Measurements from ENCODE around the gene NXPH3.

Gene NXPH3

GRCh38 chr17:49575679-49576087 is at the start of gene NXPH3:
NXPH3 (plus strand) TSS chr17:49575871; CDS start chr17:49576220, 349 bp downstream.
- peak within 1 kb of the TSS in 1 of 2 donors; percentile 63 for H3K27ac Mint-ChIP-seq
- H3K27me3 Mint-ChIP-seq, result peaks cover 88% of the 10 kb centered on the region
- peaks cover 42% of the 10 kb centered on the region for H3K4me1 Mint-ChIP-seq

GRCh38 chr17:49527927-49528651 is 47.6 kb upstream of the NXPH3 start:
- peak overlapping the region in 1 of 2 donors; percentile 2 for H3K27ac Mint-ChIP-seq
- peaks cover 14% of the 10 kb centered on the region for H3K4me1 Mint-ChIP-seq
- ATAC-seq (no peak), DNase-seq (no peak)
- H3K27me3 Mint-ChIP-seq, result peaks cover 19% of the 10 kb centered on the region
- no peak overlapping the region for H3K4me3 Mint-ChIP-seq
- no peaks in the 10 kb centered on the region for H3K9me3 Mint-ChIP-seq

More at GRCh38 chr17:49575679-49576087, at the start of gene NXPH3:
- Mint-ChIP-seq H3K9me3 (no peaks in the 10 kb centered on the region), H3K4me3 (peak within 1 kb of the TSS; percentile 81 to 87)
- peak; percentile 76 for ATAC-seq
- DNase-seq, result peak; percentile 74 to 82

- Mint-ChIP-seq H3K27me3 (peaks cover 22% of the 10 kb centered on the region), H3K27ac (no peak overlapping the region), H3K9me3 (no peaks in the 10 kb centered on the region), H3K4me3 (no peak overlapping the region), H3K4me1 (peaks cover 5% of the 10 kb centered on the region)
- DNase-seq (no peak), ATAC-seq (no peak)
Measured at GRCh38 chr17:49528966-49529365, 46.7 kb upstream of the NXPH3 start.

- Mint-ChIP-seq H3K4me3 (no peak overlapping the region), H3K27ac (no peak overlapping the region), H3K9me3 (no peaks in the 10 kb centered on the region), H3K27me3 (peaks cover 22% of the 10 kb centered on the region), H3K4me1 (no peaks in the 10 kb centered on the region)
- DNase-seq (no peak), ATAC-seq (no peak)
Measured at GRCh38 chr17:49530118-49530517, 45.6 kb upstream of the NXPH3 start.

- Mint-ChIP-seq H3K27me3 (peaks cover 9% of the 10 kb centered on the region), H3K4me1 (no peaks in the 10 kb centered on the region)
Measured at GRCh38 chr17:49543860-49544259, 31.8 kb upstream of the NXPH3 start.

GRCh38 chr17:49545007-49545660 is 30.5 kb upstream of the NXPH3 start:
- DNase-seq (no peak), ATAC-seq (no peak)
- peaks cover 9 to 16% of the 10 kb centered on the region in 2 donors for H3K9me3 Mint-ChIP-seq
- H3K27ac Mint-ChIP-seq, result no peak overlapping the region
- peaks cover 9% of the 10 kb centered on the region for H3K27me3 Mint-ChIP-seq
- H3K4me1 Mint-ChIP-seq, result no peaks in the 10 kb centered on the region
- no peak overlapping the region for H3K4me3 Mint-ChIP-seq

More at GRCh38 chr17:49543860-49544259, 31.8 kb upstream of the NXPH3 start:
- ATAC-seq (no peak), DNase-seq (no peak)
- H3K4me3 Mint-ChIP-seq, result no peak overlapping the region
- H3K27ac Mint-ChIP-seq, result no peak overlapping the region
- peaks cover 9 to 16% of the 10 kb centered on the region in 2 donors for H3K9me3 Mint-ChIP-seq

GRCh38 chr17:49545806-49546545 is 29.7 kb upstream of the NXPH3 start:
- Mint-ChIP-seq H3K27ac (peak overlapping the region in 1 of 2 donors; percentile 43), H3K4me3 (no peak overlapping the region), H3K9me3 (peaks cover 9 to 16% of the 10 kb centered on the region in 2 donors), H3K27me3 (peaks cover 9% of the 10 kb centered on the region), H3K4me1 (no peaks in the 10 kb centered on the region)
- no peak for ATAC-seq
- no peak for DNase-seq

- DNase-seq (no peak), ATAC-seq (no peak)
- no peak overlapping the region for H3K4me3 Mint-ChIP-seq
- H3K27ac Mint-ChIP-seq, result no peak overlapping the region
- peaks cover 9% of the 10 kb centered on the region for H3K27me3 Mint-ChIP-seq
- H3K9me3 Mint-ChIP-seq, result peaks cover 9 to 16% of the 10 kb centered on the region in 2 donors
- H3K4me1 Mint-ChIP-seq, result no peaks in the 10 kb centered on the region
Measured at GRCh38 chr17:49546546-49547535, 28.8 kb upstream of the NXPH3 start.

- peaks cover 9% of the 10 kb centered on the region for H3K27me3 Mint-ChIP-seq
- ATAC-seq (no peak), DNase-seq (no peak)
- no peak overlapping the region for H3K4me3 Mint-ChIP-seq
- no peaks in the 10 kb centered on the region for H3K4me1 Mint-ChIP-seq
- no peak overlapping the region for H3K27ac Mint-ChIP-seq
- peaks cover 9 to 16% of the 10 kb centered on the region in 2 donors for H3K9me3 Mint-ChIP-seq
Measured at GRCh38 chr17:49547566-49547965, 28.1 kb upstream of the NXPH3 start.

- no peak for ATAC-seq
- H3K9me3 Mint-ChIP-seq, result peaks cover 9 to 14% of the 10 kb centered on the region in 2 donors
- H3K27ac Mint-ChIP-seq, result peak overlapping the region in 1 of 2 donors; percentile 8
- H3K27me3 Mint-ChIP-seq, result peaks cover 9% of the 10 kb centered on the region
- no peak for DNase-seq
- no peaks in the 10 kb centered on the region for H3K4me1 Mint-ChIP-seq
- H3K4me3 Mint-ChIP-seq, result no peak overlapping the region
Measured at GRCh38 chr17:49548051-49548505, 27.6 kb upstream of the NXPH3 start.

GRCh38 chr17:49548506-49549310 is 27.0 kb upstream of the NXPH3 start:
- Mint-ChIP-seq H3K9me3 (peaks cover 5 to 8% of the 10 kb centered on the region in 2 donors), H3K27ac (no peak overlapping the region), H3K4me1 (no peaks in the 10 kb centered on the region), H3K4me3 (no peak overlapping the region), H3K27me3 (peaks cover 9% of the 10 kb centered on the region)
- ATAC-seq (no peak), DNase-seq (no peak)

- no peak for DNase-seq
Measured at GRCh38 chr17:49549311-49549605, 26.4 kb upstream of the NXPH3 start.

GRCh38 chr17:49549691-49550678 is 25.7 kb upstream of the NXPH3 start:
- DNase-seq (no peak), ATAC-seq (no peak)
- H3K4me3 Mint-ChIP-seq, result no peak overlapping the region
- H3K27ac Mint-ChIP-seq, result peak overlapping the region in 1 of 2 donors; percentile 74
- H3K27me3 Mint-ChIP-seq, result peaks cover 9% of the 10 kb centered on the region
- H3K4me1 Mint-ChIP-seq, result no peaks in the 10 kb centered on the region
- no peaks in the 10 kb centered on the region for H3K9me3 Mint-ChIP-seq

More at GRCh38 chr17:49549311-49549605, 26.4 kb upstream of the NXPH3 start:
- no peak overlapping the region for H3K4me3 Mint-ChIP-seq
- H3K9me3 Mint-ChIP-seq, result peaks cover 0 to 2% of the 10 kb centered on the region in 2 donors
- ATAC-seq, result no peak
- peaks cover 9% of the 10 kb centered on the region for H3K27me3 Mint-ChIP-seq
- no peaks in the 10 kb centered on the region for H3K4me1 Mint-ChIP-seq
- no peak overlapping the region for H3K27ac Mint-ChIP-seq
